Sigmoid colon (tissue), 7 donors: ENCODE measurements around the gene AURKAIP1. TPM values are rescaled to one million over a fixed set of nuclear protein-coding genes. Genes with fewer than 3 reads are reported as not detected.

Experiments used
- DNase-seq: peaks from one replicate; pipeline ENCODE4 v3.0.0-alpha.2; 2019
- H3K27ac ChIP-seq, 4 donors: fragments of 200-600 bp; sonication (generic); one replicate each; pipeline ENCODE4 v1.5.1; 2016 to 2019; ENCODE audit warnings: mild to moderate bottlenecking in 1 of 4
- H3K27me3 ChIP-seq, 3 donors: fragments of 200-600 bp; sonication (generic); one replicate each; pipeline ENCODE4 v1.5.1; 2019; ENCODE audit warnings: mild to moderate bottlenecking in 1 of 3
- H3K36me3 ChIP-seq, 4 donors: fragments of 200-600 bp; sonication (generic); one replicate each; pipeline ENCODE4 v1.5.1; 2016 to 2019
- H3K4me1 ChIP-seq, 4 donors: fragments of 200-600 bp; sonication (generic); one replicate each; pipeline ENCODE4 v1.5.1; 2017 to 2019
- H3K4me3 ChIP-seq, 4 donors: fragments of 200-600 bp; sonication (generic); one replicate each; pipeline ENCODE4 v1.5.1; 2017 to 2019; ENCODE audit warnings: mild to moderate bottlenecking in 2 of 4, moderate library complexity in 1 of 4
- H3K9me3 ChIP-seq, 4 donors: fragments of 200-600 bp in 3 of 4; sonication (generic) in 3 of 4; one replicate each; pipeline versions ENCODE4 v1.5.1 to v1.6.1; 2013 to 2019
- CTCF ChIP-seq, 4 experiments: fragments of 450-650 bp in 3 of 4; fragments of 200-600 bp in 1 of 4; IDR thresholded peaks; one replicate each; pipeline ENCODE4 v1.5.1; 2016 to 2019; ENCODE audit warnings: antibody characterized with exemption in 4 of 4, mild to moderate bottlenecking in 3 of 4, moderate library complexity in 2 of 4
- EP300 ChIP-seq, 4 donors: sonication (generic); formaldehyde crosslinking; IDR thresholded peaks; one replicate each; pipeline ENCODE4 v1.6.1; 2017; ENCODE audit warnings: antibody characterized with exemption in 4 of 4
- POLR2A ChIP-seq, 2 donors: fragments of 450-650 bp; IDR thresholded peaks; one replicate each; pipeline ENCODE4 v1.6.1; 2016; ENCODE audit warnings: antibody characterized with exemption in 2 of 2, mild to moderate bottlenecking in 2 of 2, moderate library complexity in 2 of 2
- POLR2AphosphoS5 ChIP-seq, 4 donors: sonication (generic); formaldehyde crosslinking; IDR thresholded peaks; one replicate each; pipeline ENCODE4 v1.6.1; 2017; ENCODE audit warnings: antibody characterized with exemption in 4 of 4
- WGBS, 2 donors: extraction: QIAGEN DNeasy Blood & Tissue Kit; methylation state at CpG; one replicate each; pipeline ENCODE4 v1.1.7; 2013; 5-methylcytosine and 5-hydroxymethylcytosine counted together
- intact Hi-C: fragments of 100-400 bp; cut with DNase I; formaldehyde crosslinking; loops from one replicate; pipeline ENCODE4 v1.15.1; 2023
- polyA plus RNA-seq, 3 donors: library from polyadenylated mRNA; stranded (reverse); fragments of 200-250 nt; gene quantifications; one replicate each; pipeline ENCODE4 v1.2.3, GENCODE V29; 2013
- total RNA-seq, 4 donors: library from RNA; depleted of rRNA; stranded (reverse); fragments of >200 nt; gene quantifications; one replicate each; pipeline ENCODE4 v1.1.0, GENCODE V29; 2016
- donor health status: healthy with polysubstance abuse.
- donor health status: Bipolar disorder and iron deficiency.
- donor health status: healthy.

AURKAIP1 gene
- total and polyA plus RNA-seq, 7 donors, result 89.3 to 288 (median 143) TPM

GRCh38 chr1:1340791-1341548 is 34.0 kb downstream of the AURKAIP1 start:
- TF ChIP-seq EP300 (IDR thresholded peaks at IDR 0.05), result no peak
- TF ChIP-seq POLR2A (IDR thresholded peaks at IDR 0.05), result no peak
- TF ChIP-seq POLR2AphosphoS5 (IDR thresholded peaks at IDR 0.05), result no peak
- TF ChIP-seq CTCF (IDR thresholded peaks at IDR 0.05), result no peak
- Histone ChIP-seq H3K4me1 (peaks cover 0 to 20% (median 17%) of the 10 kb centered on the region in 4 donors), H3K27ac (no peak overlapping the region), H3K27me3 (no peaks in the 10 kb centered on the region), H3K36me3 (peaks cover 16 to 60% (median 37%) of the 10 kb centered on the region in 4 donors), H3K9me3 (no peaks in the 10 kb centered on the region), H3K4me3 (no peak overlapping the region)
- intact Hi-C loops, result no loop called here
- DNase-seq, result no peak
- WGBS, 2 donors, result 94% methylated on average over 36 of the region's 36 CpGs

- H3K27me3 ChIP-seq, result no peaks in the 10 kb centered on the region
- TF ChIP-seq CTCF (IDR thresholded peaks at IDR 0.05), result no peak
- TF ChIP-seq POLR2A (IDR thresholded peaks at IDR 0.05), result no peak
- TF ChIP-seq EP300 (IDR thresholded peaks at IDR 0.05), result no peak
- no peak for TF ChIP-seq POLR2AphosphoS5 (IDR thresholded peaks at IDR 0.05)
- no peak overlapping the region for H3K27ac ChIP-seq
- intact Hi-C loops, result no loop called here
- WGBS, 2 donors, result 82 to 90% methylated on average over 23 of the region's 23 CpGs
- peaks cover 0 to 12% (median 9%) of the 10 kb centered on the region in 4 donors for H3K4me1 ChIP-seq
- no peak overlapping the region for H3K4me3 ChIP-seq
- DNase-seq, result no peak
- H3K9me3 ChIP-seq, result no peaks in the 10 kb centered on the region
- peaks cover 16 to 64% (median 37%) of the 10 kb centered on the region in 4 donors for H3K36me3 ChIP-seq
These were observed 34.8 kb downstream of the AURKAIP1 start for GRCh38 chr1:1340185-1340584.

GRCh38 chr1:1338278-1338677 is 36.7 kb downstream of the AURKAIP1 start:
- DNase-seq, result no peak
- TF ChIP-seq EP300 (IDR thresholded peaks at IDR 0.05), result no peak
- no peak for TF ChIP-seq POLR2A (IDR thresholded peaks at IDR 0.05)
- no peak for TF ChIP-seq POLR2AphosphoS5 (IDR thresholded peaks at IDR 0.05)
- no peak for TF ChIP-seq CTCF (IDR thresholded peaks at IDR 0.05)
- intact Hi-C loops, result no loop called here
- 95 to 96% methylated on average over 36 of the region's 36 CpGs for WGBS, 2 donors
- Histone ChIP-seq H3K4me3 (no peak overlapping the region), H3K9me3 (no peaks in the 10 kb centered on the region), H3K27ac (no peak overlapping the region), H3K36me3 (peaks cover 16 to 64% (median 37%) of the 10 kb centered on the region in 4 donors), H3K27me3 (no peaks in the 10 kb centered on the region), H3K4me1 (no peaks in the 10 kb centered on the region)

GRCh38 chr1:1337793-1338147 is 37.2 kb downstream of the AURKAIP1 start:
- TF ChIP-seq EP300 (IDR thresholded peaks at IDR 0.05), result no peak
- TF ChIP-seq CTCF (IDR thresholded peaks at IDR 0.05), result no peak
- no peak for TF ChIP-seq POLR2AphosphoS5 (IDR thresholded peaks at IDR 0.05)
- TF ChIP-seq POLR2A (IDR thresholded peaks at IDR 0.05), result no peak
- Histone ChIP-seq H3K4me3 (no peak overlapping the region), H3K27ac (no peak overlapping the region), H3K9me3 (no peaks in the 10 kb centered on the region), H3K36me3 (peaks cover 16 to 64% (median 37%) of the 10 kb centered on the region in 4 donors), H3K27me3 (no peaks in the 10 kb centered on the region), H3K4me1 (no peaks in the 10 kb centered on the region)
- 42 to 82% methylated on average over 18 of the region's 18 CpGs for WGBS, 2 donors
- intact Hi-C loops, result no loop called here
- DNase-seq, result no peak
